ENCODE data around the gene RAB5B.
A peak's percentile ranks its signal among the peaks of the same experiment; 100 is the strongest.

DNA sequence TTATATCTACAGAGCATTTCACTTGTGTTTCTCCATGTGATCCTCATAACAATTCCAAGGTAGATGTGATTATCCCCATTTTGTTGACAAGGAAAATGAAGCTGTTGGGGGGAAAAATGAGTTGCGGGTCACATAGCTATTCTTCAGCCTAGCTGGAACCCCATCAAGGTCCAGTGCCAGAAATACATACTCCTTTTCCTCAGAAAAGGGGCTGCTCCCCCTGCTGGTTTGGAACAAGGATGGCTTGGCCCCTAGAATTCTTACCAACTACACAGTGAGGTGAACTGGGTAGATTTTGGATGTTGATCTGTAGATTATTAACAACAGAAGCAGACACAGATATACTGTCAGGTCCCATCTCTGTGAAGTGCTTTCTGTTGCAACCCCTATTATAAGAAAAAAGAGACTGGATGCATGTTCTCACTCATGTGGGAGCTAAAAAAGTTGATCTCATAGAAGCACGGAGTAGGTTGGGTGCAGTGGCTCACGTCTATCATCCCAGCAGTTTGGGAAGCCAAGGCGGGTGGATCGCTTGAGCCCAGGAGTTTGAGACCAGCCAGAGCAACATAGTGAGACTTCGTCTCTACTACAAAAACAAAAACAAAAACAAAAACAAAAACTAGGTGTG, 55.9 kb downstream of the RAB5B start:
- TF ChIP-seq CTCF (IDR thresholded peaks at IDR 0.05), result peak; percentile 54
- no peak for TF ChIP-seq USF1 (CRISPR knock-in tag; IDR thresholded peaks at IDR 0.05)
- TF ChIP-seq, protein P1, sequence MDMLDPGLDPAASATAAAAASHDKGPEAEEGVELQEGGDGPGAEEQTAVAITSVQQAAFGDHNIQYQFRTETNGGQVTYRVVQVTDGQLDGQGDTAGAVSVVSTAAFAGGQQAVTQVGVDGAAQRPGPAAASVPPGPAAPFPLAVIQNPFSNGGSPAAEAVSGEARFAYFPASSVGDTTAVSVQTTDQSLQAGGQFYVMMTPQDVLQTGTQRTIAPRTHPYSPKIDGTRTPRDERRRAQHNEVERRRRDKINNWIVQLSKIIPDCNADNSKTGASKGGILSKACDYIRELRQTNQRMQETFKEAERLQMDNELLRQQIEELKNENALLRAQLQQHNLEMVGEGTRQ (CRISPR knock-in tag; IDR thresholded peaks at IDR 0.05), result no peak
- TF ChIP-seq, protein P2, sequence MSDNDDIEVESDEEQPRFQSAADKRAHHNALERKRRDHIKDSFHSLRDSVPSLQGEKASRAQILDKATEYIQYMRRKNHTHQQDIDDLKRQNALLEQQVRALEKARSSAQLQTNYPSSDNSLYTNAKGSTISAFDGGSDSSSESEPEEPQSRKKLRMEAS (CRISPR knock-in tag; IDR thresholded peaks at IDR 0.05), result no peak
- no peak for TF ChIP-seq ZNF317 (CRISPR knock-in tag; IDR thresholded peaks at IDR 0.05; ENCODE audit: borderline replicate concordance, low read depth)
- TF ChIP-seq, protein P3, sequence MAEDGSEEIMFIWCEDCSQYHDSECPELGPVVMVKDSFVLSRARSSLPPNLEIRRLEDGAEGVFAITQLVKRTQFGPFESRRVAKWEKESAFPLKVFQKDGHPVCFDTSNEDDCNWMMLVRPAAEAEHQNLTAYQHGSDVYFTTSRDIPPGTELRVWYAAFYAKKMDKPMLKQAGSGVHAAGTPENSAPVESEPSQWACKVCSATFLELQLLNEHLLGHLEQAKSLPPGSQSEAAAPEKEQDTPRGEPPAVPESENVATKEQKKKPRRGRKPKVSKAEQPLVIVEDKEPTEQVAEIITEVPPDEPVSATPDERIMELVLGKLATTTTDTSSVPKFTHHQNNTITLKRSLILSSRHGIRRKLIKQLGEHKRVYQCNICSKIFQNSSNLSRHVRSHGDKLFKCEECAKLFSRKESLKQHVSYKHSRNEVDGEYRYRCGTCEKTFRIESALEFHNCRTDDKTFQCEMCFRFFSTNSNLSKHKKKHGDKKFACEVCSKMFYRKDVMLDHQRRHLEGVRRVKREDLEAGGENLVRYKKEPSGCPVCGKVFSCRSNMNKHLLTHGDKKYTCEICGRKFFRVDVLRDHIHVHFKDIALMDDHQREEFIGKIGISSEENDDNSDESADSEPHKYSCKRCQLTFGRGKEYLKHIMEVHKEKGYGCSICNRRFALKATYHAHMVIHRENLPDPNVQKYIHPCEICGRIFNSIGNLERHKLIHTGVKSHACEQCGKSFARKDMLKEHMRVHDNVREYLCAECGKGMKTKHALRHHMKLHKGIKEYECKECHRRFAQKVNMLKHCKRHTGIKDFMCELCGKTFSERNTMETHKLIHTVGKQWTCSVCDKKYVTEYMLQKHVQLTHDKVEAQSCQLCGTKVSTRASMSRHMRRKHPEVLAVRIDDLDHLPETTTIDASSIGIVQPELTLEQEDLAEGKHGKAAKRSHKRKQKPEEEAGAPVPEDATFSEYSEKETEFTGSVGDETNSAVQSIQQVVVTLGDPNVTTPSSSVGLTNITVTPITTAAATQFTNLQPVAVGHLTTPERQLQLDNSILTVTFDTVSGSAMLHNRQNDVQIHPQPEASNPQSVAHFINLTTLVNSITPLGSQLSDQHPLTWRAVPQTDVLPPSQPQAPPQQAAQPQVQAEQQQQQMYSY (CRISPR knock-in tag; IDR thresholded peaks at IDR 0.05), result no peak
- no peak for TF ChIP-seq SP1 (CRISPR knock-in tag; conservative IDR thresholded peaks at IDR 0.05)
- no peak for TF ChIP-seq ZNF416 (CRISPR knock-in tag; IDR thresholded peaks at IDR 0.05)
- TF ChIP-seq ZNF138 (CRISPR knock-in tag; conservative IDR thresholded peaks at IDR 0.05), result no peak
- no peak for TF ChIP-seq NR2C2 (CRISPR knock-in tag; IDR thresholded peaks at IDR 0.05)
- TF ChIP-seq AFF4 (CRISPR knock-in tag; IDR thresholded peaks at IDR 0.05; ENCODE audit: borderline replicate concordance), result no peak
- no peak for TF ChIP-seq FOXP1 (CRISPR knock-in tag; IDR thresholded peaks at IDR 0.05; ENCODE audit: borderline replicate concordance)

Measured in WTC11 (cell line).